SU-DHL-6 (cell line): ENCODE data around the gene ME3.

Experiments
- H2AFZ ChIP-seq: fragments of 200-600 bp; sonication (generic); 2 replicates; pipeline ENCODE4 v1.6.1; 2014; ENCODE audit warnings: low read depth, mild to moderate bottlenecking, moderate library complexity, mixed read lengths, antibody characterized with exemption, low read length; ENCODE audit not compliant: severe bottlenecking
- H3F3A ChIP-seq: fragments of 200-600 bp; shearing (Covaris generic); 2 replicates; pipeline ENCODE4 v1.6.0; 2016; ENCODE audit warnings: antibody characterized with exemption, mild to moderate bottlenecking; ENCODE audit not compliant: insufficient read depth
- H3K27ac ChIP-seq: fragments of 200-600 bp; sonication (generic); 2 replicates; pipeline ENCODE4 v1.5.1; 2016; ENCODE audit warnings: low read depth, mild to moderate bottlenecking, low read length, moderate library complexity, mixed read lengths
- H3K27me3 ChIP-seq: fragments of 200-600 bp; sonication (generic), shearing (Covaris generic); 2 replicates; pipeline ENCODE4 v1.6.0; 2014; ENCODE audit warnings: mild to moderate bottlenecking, low read length
- H3K36me3 ChIP-seq: fragments of 200-600 bp; sonication (generic); 2 replicates; pipeline ENCODE4 v1.6.1; 2014; ENCODE audit warnings: mild to moderate bottlenecking, low read length, mixed read lengths
- H3K4me2 ChIP-seq: fragments of 300-600, 200-600 bp; shearing (Covaris generic), sonication (generic); 2 replicates; pipeline ENCODE4 v1.6.0; 2014; ENCODE audit warnings: low read length, low read depth, mild to moderate bottlenecking; ENCODE audit not compliant: poor library complexity, severe bottlenecking
- H3K4me3 ChIP-seq: fragments of 200-600 bp; sonication (generic); 2 replicates; pipeline ENCODE4 v1.5.1; 2014; ENCODE audit warnings: antibody characterized with exemption, low read length, mild to moderate bottlenecking, mixed read lengths; ENCODE audit not compliant: insufficient read depth, poor library complexity, severe bottlenecking
- H3K79me2 ChIP-seq: fragments of 200-600 bp; sonication (generic); 2 replicates; pipeline ENCODE4 v1.6.1; 2014; ENCODE audit warnings: mild to moderate bottlenecking, low read length, moderate library complexity; ENCODE audit not compliant: insufficient read depth
- H3K9ac ChIP-seq: fragments of 200-600 bp; sonication (generic); 2 replicates; pipeline ENCODE4 v1.7.0; 2014; ENCODE audit warnings: mild to moderate bottlenecking, low read length
- H3K9me2 ChIP-seq: fragments of 200-600 bp; sonication (generic); replicated peaks from 2 replicates; pipeline ENCODE4 v1.6.1; 2014; ENCODE audit warnings: low read length; ENCODE audit not compliant: insufficient read depth
- H3K9me3 ChIP-seq: fragments of 200-600 bp; sonication (generic); 2 replicates; pipeline ENCODE4 v1.6.1; 2014; ENCODE audit warnings: low read length, mixed read lengths; ENCODE audit not compliant: insufficient read depth
- H4K20me1 ChIP-seq: fragments of 200-600 bp; sonication (generic); 2 replicates; pipeline ENCODE4 v1.6.1; 2014; ENCODE audit warnings: low read depth, mild to moderate bottlenecking, antibody characterized with exemption, low read length, moderate library complexity, mixed read lengths
- CTCF ChIP-seq: fragments of 200-600 bp; sonication (generic); IDR thresholded peaks from one replicate; pipeline ENCODE4 v1.5.1; 2017; ENCODE audit warnings: antibody characterized with exemption, mild to moderate bottlenecking, low read length, moderate library complexity; ENCODE audit not compliant: insufficient read depth, poor library complexity, severe bottlenecking
- EZH2phosphoT487 ChIP-seq: fragments of 200-600 bp; sonication (generic), shearing (Covaris generic); conservative IDR thresholded peaks from 2 replicates; pipeline ENCODE4 v1.6.1; 2018; ENCODE audit warnings: mild to moderate bottlenecking, antibody characterized with exemption, low read length, moderate library complexity, mixed read lengths

The ME3 gene

GRCh38 chr11:86477495-86478155 is 194.8 kb downstream of the ME3 start:
- H3K9me2 ChIP-seq: no peaks in the 10 kb centered on the region
- H3K79me2 ChIP-seq: no peaks in the 10 kb centered on the region
- H4K20me1 ChIP-seq: no peaks in the 10 kb centered on the region
- H3K27ac ChIP-seq: no peak overlapping the region
- no peak overlapping the region for H3K9ac ChIP-seq
- TF ChIP-seq CTCF (no peak), EZH2phosphoT487 (no peak)
- H3K9me3 ChIP-seq: no peaks in the 10 kb centered on the region
- no peak overlapping the region for H2AFZ ChIP-seq
- no peak overlapping the region for H3K4me3 ChIP-seq
- no peaks in the 10 kb centered on the region for H3K27me3 ChIP-seq
- no peaks in the 10 kb centered on the region for H3K36me3 ChIP-seq
- H3K4me2 ChIP-seq: no peak overlapping the region
- no peaks in the 10 kb centered on the region for H3F3A ChIP-seq

- Histone ChIP-seq H3K79me2 (no peaks in the 10 kb centered on the region), H3K4me2 (no peak overlapping the region), H3K9me2 (no peaks in the 10 kb centered on the region), H4K20me1 (no peaks in the 10 kb centered on the region), H3K9me3 (no peaks in the 10 kb centered on the region), H2AFZ (no peak overlapping the region), H3K27ac (no peak overlapping the region), H3F3A (no peaks in the 10 kb centered on the region), H3K4me3 (no peak overlapping the region), H3K9ac (no peak overlapping the region), H3K27me3 (no peaks in the 10 kb centered on the region), H3K36me3 (no peaks in the 10 kb centered on the region)
- TF ChIP-seq CTCF (no peak), EZH2phosphoT487 (no peak)
These were observed 196.1 kb downstream of the ME3 start for GRCh38 chr11:86476109-86476861.

- Histone ChIP-seq H3K9me2 (no peaks in the 10 kb centered on the region), H3K27me3 (no peaks in the 10 kb centered on the region), H3K27ac (no peak overlapping the region), H3K9ac (no peak overlapping the region), H3K79me2 (no peaks in the 10 kb centered on the region), H3K9me3 (no peaks in the 10 kb centered on the region), H3K4me3 (no peak overlapping the region), H3K36me3 (no peaks in the 10 kb centered on the region), H4K20me1 (no peaks in the 10 kb centered on the region), H3F3A (no peaks in the 10 kb centered on the region), H3K4me2 (no peak overlapping the region), H2AFZ (no peak overlapping the region)
- no peak for TF ChIP-seq CTCF
- no peak for TF ChIP-seq EZH2phosphoT487
These were observed 197.4 kb downstream of the ME3 start for GRCh38 chr11:86475027-86475426.
